GM11168 (cell line): ENCODE results near the gene COMMD1.
"Not testable (repeated sequence)": the region's sequence is repeated elsewhere in the genome, so short reads cannot be mapped to it uniquely, and the experiment has no call there.

Source experiments
- in situ Hi-C: fragments of 300-500 bp; cut with MboI; formaldehyde crosslinking; loops from one replicate; pipeline ENCODE4 v1.12.0; 2022; ENCODE audit warnings: low sequenced_read_pairs; ENCODE audit not compliant: unreplicated experiment

COMMD1 gene

DNA sequence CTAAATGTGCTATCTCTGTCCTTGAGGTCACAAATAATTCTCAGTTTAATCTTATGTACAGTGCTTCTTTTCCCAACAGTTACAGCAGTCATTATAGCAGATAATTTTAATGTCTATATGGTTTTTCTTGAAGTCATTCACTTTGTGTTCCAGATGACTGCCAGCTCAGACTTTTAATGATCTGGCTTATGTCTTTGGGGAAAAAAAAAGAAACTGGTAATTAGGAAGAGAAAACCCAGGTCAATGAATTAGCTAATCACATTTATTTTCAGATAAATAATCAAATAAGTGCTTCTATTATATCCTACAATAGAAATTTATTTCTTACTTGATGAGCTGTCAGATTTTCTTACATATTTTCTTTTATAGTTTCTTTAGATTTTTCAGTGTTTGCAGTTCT lies 96.0 kb downstream of the COMMD1 start:
- in situ Hi-C loops: no loop called here

DNA sequence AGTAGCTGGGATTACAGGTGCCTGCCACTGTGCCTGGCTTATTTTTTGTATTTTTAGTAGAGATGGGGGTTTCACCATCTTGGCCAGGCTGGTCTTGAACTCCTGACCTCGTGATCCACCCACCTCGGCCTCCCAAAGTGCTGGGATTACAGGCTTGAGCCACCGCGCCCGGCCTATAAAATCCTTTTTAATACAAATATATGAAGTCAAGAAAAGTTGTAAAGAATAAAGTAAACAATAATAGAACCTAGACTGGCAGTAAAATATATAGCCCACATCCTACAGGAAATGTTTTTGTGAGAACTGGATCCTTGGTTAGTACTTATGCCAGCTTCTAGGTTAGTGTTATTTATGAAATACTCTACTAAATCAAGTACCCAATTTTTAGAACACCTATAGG lies 99.0 kb downstream of the COMMD1 start:
- in situ Hi-C loops: not testable (repeated sequence)

DNA sequence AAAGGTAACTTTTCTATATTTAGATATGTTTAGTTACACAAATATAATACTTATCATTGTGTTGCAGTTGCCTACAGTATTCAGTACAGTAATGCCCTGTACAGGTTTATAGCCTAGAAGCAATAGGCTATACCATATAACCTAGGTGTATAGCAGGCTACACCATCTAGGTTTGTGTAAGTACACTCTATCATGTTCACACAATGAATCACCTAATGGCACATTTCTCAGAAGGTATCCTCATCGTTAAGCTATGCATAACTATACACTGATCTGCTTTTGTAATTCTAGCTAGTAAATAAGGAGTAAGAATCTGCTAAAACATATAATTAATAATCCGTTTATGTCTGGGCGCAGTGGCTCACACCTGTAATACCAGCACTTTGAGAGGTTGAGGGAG lies 102.1 kb downstream of the COMMD1 start:
- in situ Hi-C loops: no loop called here

DNA sequence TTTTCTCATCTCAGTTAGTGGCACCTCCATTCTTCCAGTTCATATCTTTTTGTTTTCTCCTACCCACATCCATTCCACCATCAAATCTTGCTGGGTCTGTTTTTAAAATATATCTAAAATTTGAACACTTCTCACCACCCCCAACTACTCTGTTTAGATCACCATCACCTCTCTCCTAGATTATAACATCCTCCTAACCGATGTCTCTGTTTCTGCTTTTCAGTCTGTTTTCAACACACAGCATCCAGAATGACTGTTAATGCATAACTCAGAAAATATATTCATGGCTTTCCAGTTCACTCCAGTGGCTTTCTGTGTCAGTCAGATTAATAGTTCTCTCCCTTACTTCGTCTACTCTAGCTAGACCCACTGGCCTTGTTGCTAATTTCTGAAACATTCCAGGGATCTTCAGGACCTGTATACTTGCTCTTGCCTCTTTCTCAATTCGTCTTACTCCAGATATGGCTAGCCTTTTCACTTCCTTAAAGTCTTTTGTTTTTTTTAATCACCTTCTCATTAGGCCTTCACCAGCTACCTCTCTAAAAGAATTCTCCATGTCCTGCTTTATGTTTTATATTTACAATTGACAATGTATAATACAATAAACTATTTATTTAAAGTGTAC lies 105.3 kb downstream of the COMMD1 start:
- in situ Hi-C loops: no loop called here

DNA sequence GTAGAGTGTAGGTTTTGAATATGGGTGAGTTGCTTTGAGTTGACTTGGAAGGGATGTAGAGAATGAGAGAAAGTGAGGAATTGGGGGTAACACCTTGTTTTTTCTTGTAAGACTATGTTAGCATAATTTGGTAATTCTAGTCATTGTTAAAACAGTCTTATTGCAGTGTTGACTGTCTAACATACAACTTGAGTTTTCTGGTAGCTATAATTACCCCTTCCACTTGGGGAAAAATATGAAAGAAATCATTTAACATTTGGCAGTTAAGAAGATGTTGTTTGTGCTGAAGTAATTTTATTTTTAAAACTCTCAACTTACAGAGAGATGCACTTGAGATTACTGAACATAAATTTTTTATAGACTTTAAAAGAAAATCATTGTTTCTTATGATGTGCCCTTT lies 108.2 kb downstream of the COMMD1 start:
- in situ Hi-C loops: no loop called here

DNA sequence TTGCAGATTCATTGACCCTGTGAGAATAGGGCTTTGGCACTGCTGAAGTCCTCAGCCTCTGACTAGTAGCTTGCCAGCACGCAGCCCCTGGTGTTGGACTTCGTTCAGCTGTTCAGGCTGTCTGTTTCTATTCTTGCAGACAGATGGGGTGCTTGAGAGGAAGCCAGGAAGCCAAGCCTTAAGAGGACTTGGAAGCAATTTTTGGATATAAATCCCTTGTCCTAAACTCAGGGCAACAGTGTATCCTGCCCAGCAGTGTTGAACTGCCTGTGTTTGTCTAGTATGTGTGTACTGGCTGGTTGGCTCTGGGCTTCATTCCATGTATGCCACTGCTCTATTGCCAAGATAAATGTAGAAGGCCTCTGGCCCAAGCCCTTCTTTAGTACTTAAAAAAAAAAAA lies 108.6 kb downstream of the COMMD1 start:
- in situ Hi-C loops: no loop called here

DNA sequence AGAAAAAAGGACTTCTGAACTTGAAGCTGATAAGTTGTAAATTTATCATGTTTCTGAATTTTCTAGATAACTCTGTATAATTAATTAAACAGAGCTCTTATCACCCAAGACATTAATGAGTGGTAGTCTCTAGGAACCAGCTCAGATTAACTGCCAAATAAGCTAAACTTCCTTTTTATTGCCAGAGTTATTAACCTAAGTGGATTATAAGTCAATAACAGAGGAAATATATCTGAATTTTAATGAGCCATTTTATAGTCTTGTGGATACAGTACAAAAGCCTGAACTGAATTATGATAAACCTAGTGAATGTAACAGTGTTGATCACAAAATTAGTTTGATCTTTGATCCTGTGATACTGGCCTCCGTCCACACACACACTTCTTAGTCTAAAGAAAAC lies 111.5 kb downstream of the COMMD1 start:
- in situ Hi-C loops: no loop called here

DNA sequence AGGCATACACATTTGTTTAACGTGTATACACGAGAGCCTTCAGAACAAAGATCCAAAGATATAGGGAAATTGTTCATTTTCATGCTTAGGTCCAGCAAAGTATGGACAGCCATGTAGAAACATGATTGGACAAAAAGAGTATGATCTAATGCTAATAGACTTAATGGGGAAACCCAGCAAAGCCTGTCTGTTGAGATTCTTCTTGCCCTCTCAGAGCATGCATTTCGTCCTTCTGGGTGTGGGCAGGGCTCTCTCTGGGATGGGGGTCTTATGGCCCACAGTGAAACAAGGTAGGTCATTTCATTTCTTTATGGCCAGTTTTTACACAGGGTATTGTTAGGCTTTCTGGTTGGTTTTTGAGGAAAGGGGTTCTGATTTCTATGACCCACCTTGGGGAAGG lies 124.4 kb downstream of the COMMD1 start:
- in situ Hi-C loops: no loop called here

DNA sequence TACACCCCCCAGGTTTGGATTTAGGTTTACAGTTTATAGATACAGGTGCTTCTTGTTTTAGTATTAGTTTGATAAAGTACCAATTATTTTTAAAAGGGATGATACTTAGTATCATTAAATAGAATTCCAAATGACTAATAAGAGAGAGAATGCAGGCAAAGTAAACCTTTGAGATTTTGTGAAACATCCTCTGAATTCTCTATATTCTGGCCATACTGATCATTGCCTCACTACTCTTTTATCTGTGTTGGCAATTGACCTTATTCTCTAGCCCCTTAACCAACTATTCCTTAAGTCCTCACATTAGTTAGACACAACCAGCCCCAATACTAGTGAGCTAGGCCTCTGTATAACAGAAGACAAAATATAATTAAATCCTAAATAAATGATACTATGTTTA lies 125.4 kb downstream of the COMMD1 start:
- in situ Hi-C loops: no loop called here

DNA sequence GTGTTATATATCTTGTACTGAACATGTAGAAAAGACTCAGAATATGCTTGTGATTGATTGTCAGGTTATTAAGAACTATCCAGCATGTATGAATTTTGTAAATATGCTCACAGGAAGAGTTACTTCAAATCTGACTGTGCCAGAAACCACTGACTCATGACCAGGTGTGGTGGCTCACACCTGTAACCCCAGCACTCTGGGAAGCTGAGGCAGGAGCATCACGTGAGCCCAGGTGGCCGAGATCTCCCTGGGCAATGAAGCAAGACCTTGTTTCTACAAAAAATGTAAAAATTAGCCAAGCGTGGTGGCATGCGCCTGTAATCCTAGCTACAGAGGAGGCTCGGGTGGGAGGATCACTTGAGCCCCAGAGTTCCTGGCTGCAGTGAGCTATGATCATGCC lies 126.6 kb downstream of the COMMD1 start:
- in situ Hi-C loops: no loop called here

DNA sequence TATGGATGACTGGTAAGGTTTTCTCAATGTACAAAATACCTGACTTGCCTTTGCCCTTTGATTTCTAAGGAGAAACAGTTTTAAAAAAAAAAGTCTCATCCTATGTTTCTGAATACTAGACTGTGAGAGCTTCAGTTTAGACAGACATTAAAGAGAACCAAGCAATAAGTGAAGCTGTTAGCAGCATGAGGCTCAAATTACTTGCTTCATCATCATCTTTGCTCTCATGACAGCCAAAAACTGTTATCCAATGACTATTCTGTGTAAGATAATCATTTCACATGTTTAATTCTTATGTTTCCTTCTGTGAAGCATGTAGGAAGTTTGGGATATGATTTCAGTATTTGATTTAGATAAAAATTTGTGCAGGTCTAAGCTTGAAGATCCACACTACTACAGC lies 129.2 kb downstream of the COMMD1 start:
- in situ Hi-C loops: no loop called here

DNA sequence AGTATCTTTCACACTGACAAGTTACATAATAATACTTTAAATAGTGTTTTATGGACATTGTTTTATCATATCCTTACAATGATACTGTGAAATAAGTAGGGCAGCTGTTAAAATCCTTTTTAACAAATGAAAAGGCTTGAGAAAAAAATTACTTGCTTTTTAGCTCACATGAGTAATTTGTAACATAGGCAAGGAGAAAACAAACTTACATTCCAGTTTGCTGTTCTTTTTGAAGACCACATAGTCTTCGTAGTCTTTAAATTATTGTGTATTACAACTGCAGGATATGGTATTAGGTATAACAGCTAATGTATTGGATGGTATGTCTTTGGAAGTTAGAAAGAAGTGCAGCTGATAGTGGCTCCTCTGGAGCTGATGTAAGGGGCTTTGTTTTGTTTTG lies 130.8 kb downstream of the COMMD1 start:
- in situ Hi-C loops: no loop called here

DNA sequence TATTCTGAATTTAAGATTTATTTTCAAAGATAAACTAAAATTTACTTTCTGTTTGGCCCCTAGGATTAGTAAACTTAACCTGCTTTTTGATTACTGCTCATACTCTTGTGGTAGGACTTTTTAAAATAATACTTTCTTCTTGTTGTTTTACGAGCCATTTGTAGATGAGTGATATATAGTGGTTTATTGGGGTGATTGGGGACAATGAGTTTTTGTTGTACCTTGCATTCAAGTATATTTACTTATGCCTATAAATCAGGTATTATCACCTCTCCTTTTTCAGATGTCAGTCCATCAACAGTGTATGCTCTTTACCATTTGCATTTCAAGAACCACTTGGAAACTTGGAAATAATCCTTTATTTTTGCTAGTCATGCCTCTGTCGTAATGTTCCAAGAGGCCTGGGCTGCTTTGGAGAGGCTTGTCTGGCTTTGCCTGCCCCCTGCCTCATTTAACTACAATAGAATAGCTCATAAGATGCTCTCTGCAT lies 131.3 kb downstream of the COMMD1 start:
- in situ Hi-C loops: no loop called here

DNA sequence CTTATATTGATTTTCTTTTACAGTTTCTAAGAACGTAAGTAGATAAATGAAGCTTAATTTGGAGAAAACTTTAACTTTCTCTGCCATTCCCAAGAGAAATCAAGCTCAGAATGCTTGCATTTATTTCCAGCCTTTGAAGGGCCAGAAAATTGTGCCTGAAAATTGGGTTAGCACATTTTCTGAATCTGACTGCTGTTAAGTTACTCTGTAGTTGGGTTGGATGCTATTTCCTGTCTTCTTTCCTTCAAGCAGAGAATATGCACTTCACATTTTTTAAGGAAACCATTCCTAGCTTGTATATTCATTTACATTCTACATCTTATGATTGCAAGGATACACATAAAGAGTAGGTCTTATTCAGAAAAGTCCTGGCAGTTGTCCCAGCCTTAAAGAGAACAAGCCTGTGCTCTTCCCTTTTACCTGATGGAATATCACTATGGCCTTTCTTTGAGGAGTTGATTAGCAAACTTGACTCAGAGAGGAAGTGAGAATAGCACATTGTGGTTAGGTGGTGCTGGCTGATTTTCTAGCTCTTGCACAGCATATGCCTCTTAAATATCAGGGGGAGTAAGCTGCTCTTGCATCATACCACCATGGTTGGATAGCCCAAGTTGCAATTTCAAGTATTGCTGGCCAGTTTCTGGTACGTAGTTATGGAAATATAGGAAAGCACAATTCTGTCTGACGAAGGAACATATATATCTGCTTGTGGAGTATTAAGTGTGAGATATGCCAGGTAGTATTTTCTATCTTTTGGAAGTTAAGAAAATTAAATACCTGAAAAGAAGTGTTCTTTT lies 133.7 kb downstream of the COMMD1 start:
- in situ Hi-C loops: no loop called here

DNA sequence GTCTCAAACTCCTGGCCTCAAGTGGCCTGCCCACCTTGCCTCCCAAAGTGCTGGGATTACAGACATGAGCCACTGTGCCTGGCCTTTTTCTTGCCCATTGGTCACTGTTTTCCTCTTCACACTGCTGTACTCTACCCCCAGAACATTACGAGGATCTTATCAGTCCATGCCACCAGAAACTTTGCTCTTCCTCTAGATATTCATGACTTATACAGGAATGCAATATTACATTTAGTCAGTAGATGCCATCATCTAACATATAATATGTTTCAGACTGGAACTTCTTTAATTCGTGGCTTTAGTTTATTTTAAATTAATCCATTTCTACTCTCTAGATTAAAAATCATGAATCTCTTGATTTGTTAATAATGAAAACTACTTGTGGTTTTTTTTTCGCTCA lies 135.5 kb downstream of the COMMD1 start:
- in situ Hi-C loops: no loop called here

DNA sequence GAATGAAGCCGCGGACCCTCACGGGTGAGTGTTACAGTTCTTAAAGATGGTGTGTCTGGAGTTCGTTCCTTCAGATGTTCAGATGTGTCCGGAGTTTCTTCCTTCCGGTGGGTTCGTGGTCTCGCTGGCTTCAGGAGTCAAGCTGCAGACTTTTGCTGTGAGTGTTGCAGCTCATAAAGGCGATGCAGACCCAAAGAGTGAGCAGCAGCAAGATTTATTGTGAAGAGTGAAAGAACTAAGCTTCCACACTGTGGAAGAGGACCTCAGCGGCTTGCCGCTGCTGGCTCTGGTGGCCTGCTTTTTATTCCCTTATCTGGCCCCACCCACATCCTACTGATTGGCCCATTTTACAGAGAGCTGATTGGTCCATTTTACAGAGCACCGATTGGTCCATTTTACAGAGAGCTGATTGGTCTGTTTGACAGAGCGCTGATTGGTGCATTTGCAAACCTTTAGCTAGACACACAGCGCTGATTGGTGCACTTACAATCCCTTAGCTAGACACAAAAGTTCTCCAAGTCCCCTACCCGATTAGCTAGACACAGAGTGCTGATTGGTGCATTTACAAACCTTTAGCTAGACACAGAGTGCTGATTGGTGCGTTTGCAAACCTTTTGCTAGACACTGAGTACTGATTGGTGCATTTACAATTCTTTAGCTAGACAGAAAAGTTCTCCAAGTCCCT lies 136.4 kb downstream of the COMMD1 start:
- in situ Hi-C loops: not testable (repeated sequence)

DNA sequence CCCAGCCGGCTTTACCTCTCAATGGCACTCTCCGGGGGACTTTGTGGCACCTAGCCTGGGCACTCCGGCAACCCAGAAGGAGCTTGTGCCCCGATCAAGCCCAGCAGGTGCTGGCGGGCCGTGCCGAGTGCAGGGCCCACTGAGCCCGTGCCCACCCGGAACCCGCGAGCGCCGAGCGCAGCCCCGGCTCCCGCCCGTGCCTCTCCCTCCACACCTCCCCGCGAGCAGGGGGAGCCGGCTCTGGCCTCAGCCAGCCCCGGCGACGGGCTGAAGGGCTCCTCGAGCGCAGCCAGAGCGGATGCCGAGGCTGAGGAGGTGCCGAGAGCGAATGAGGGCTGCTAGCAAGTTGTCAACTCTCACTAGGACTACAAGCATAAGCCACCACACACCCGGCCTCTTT lies 136.9 kb downstream of the COMMD1 start:
- in situ Hi-C loops: no loop called here

DNA sequence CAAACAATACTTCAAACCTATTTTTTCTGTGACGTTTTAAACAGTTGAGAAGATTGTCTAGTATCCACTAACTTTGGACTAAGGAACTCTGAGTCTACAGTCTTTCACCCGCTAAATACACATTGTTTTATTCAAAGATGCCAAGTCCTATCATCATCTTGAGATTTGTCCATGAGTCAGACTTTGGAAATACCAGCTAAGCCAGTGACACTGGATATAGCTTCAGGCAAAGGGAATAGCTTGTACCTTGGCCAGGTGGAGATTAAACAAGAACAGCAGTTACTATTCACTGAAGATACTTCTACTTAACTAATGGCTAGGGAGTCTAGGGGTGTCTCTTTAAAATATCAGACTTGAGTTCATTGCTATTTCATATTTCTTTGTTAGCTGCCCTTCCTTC lies 137.5 kb downstream of the COMMD1 start:
- in situ Hi-C loops: no loop called here

DNA sequence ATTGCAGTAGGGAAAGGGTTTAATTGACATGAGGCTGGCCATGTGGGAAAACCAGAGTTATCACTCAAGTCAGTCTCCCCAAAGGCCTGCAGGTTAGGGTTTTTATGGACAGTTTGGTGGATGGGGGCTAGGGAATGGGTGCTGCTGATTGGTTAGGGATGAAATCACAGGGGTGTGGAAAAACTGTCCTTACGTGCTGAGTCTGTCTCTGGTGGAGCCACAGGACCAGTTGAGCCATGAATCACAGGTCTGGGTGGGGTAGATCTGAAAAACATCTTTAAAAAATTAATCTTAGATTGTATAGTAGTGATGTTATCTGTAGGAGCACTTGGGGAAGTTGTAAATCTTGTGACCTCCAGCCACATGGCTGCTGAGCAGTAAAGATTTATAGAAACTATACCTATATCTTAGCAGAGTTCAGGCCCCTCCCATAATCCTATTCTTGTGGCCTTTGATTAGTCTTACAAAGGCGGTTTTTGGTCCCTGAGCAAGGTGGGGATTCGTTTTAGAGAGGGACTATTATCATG lies 139.6 kb downstream of the COMMD1 start:
- in situ Hi-C loops: no loop called here

DNA sequence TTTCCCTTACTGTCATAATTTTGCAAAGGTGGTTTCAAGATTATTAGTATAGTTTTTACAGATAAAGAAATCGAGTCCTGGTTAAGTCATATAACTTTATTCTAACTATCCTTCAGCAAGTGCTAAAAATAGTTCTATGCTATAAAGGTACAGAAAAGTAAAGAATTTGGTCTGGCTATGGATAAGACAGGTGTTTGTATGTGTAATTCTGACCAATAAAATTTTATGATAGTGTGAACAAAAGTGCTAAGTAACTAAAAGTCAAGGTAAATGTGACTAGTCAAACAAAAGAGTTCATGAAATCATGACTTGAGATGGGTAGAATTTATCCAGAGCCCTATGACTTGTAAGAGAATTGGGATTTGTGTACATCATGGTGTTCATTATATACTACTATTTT lies 140.7 kb downstream of the COMMD1 start:
- in situ Hi-C loops: no loop called here

DNA sequence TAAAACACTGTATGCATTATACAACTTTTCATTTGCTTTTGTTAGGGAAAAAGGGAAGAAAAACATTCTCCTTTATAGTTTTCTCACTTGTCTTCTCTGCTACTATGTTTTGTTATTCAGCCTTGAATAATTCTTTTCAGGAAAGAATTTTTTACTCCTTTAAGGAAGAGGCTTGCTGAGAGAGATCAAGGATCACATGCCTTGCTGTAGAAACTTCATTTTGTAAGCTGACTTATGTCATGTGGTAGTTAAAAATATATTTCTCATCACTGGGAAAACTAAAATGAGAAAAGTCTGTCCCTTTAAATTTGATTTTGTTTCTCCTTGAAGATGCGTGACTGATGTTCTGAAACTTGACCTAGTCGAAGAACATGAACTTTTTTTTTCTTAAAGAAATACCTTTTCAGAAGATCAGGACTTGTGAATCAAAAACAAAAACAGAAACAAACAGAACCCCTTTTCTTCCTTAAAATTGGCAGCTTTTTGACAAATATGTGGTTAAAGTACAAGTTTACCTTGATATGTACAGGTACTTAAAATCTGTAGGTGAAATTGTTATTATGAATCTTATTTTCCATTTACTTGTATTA lies 145.1 kb downstream of the COMMD1 start:
- in situ Hi-C loops: no loop called here
